Testis (tissue), 3 donors: ENCODE results near the gene PRSS27. TPM values are rescaled to one million over a fixed set of nuclear protein-coding genes. Genes with fewer than 3 reads are reported as not detected.

Experiments used
- DNase-seq: peaks from one replicate; pipeline ENCODE4 v3.0.0-alpha.2; 2019
- H3K27ac ChIP-seq, 2 donors: fragments of 200-600 bp; sonication (generic); one replicate each; pipeline ENCODE4 v1.5.1; 2019
- H3K27me3 ChIP-seq: fragments of 200-600 bp; sonication (generic); one replicate; pipeline ENCODE4 v1.5.1; 2019
- H3K36me3 ChIP-seq: fragments of 200-600 bp; sonication (generic); one replicate; pipeline ENCODE4 v1.5.1; 2017; ENCODE audit warnings: low read depth; ENCODE audit errors: missing control alignments
- H3K4me1 ChIP-seq: fragments of 200-600 bp; sonication (generic); one replicate; pipeline ENCODE4 v1.5.1; 2019
- H3K4me3 ChIP-seq, 2 donors: fragments of 200-600 bp; sonication (generic); one replicate each; pipeline ENCODE4 v1.5.1; 2017 to 2019
- H3K9me3 ChIP-seq: fragments of 200-600 bp; sonication (generic); one replicate; pipeline ENCODE4 v1.5.1; 2017
- CTCF ChIP-seq, 3 experiments: fragments of 450-650 bp in 2 of 3; fragments of 200-600 bp in 1 of 3; sonication (generic) in 1 of 3; IDR thresholded peaks; one replicate each; pipeline ENCODE4 v1.5.1; 2016 to 2019; ENCODE audit warnings: antibody characterized with exemption in 3 of 3, mild to moderate bottlenecking in 2 of 3, moderate library complexity in 1 of 3
- POLR2A ChIP-seq: fragments of 450-650 bp; IDR thresholded peaks from one replicate; pipeline ENCODE4 v1.6.1; 2017; ENCODE audit warnings: antibody characterized with exemption, mild to moderate bottlenecking, moderate library complexity
- WGBS, 2 donors: methylation state at CpG; one replicate each; pipeline ENCODE4 v1.1.5; 2018; 5-methylcytosine and 5-hydroxymethylcytosine counted together
- intact Hi-C: fragments of 100-400 bp; cut with DNase I; formaldehyde crosslinking; loops from one replicate; pipeline ENCODE4 v1.15.1; 2023; ENCODE audit warnings: low total_unique reads
- polyA plus RNA-seq: library from polyadenylated mRNA; stranded (reverse); fragments of 350-450 nt; fragmentation: Illumina TruSeq; extraction: RNeasy Lipid Tissue Mini Kit (QIAGEN cat#74804); gene quantifications from one replicate; pipeline ENCODE4 v1.2.3, GENCODE V29; 2014; ENCODE audit warnings: low read depth, low replicate concordance; ENCODE audit not compliant: insufficient read depth
- total RNA-seq, 2 donors: library from RNA; depleted of rRNA; stranded (reverse); fragments of >200 nt; gene quantifications; one replicate each; pipeline ENCODE4 v1.2.3, GENCODE V29; 2016

Gene PRSS27
- total and polyA plus RNA-seq, 3 donors from 2014 or later, result 4.3 to 6.7 (median 6.4) TPM

- TF ChIP-seq POLR2A, result no peak
- no peak for TF ChIP-seq CTCF (IDR thresholded peaks at IDR 0.05)
- H3K27ac ChIP-seq, result no peak overlapping the region
- intact Hi-C loops, result no loop called here
- 95 to 96% methylated on average over 9 of the region's 9 CpGs for WGBS, 2 donors
- no peak overlapping the region for H3K4me3 ChIP-seq
- no peaks in the 10 kb centered on the region for H3K9me3 ChIP-seq
- peaks cover 25% of the 10 kb centered on the region for H3K4me1 ChIP-seq
- no peak for DNase-seq
- H3K36me3 ChIP-seq, result peaks cover 3% of the 10 kb centered on the region
- H3K27me3 ChIP-seq, result no peaks in the 10 kb centered on the region
Observed at GRCh38 chr16:2764718-2765117, 44.7 kb upstream of the PRSS27 start.

- Histone ChIP-seq H3K4me3 (no peak overlapping the region), H3K4me1 (peaks cover 10% of the 10 kb centered on the region), H3K9me3 (no peaks in the 10 kb centered on the region), H3K36me3 (peaks cover 3% of the 10 kb centered on the region), H3K27ac (no peak overlapping the region), H3K27me3 (no peaks in the 10 kb centered on the region)
- DNase-seq, result no peak
- intact Hi-C loops, result no loop called here
- TF ChIP-seq CTCF (IDR thresholded peaks at IDR 0.05), result no peak
- TF ChIP-seq POLR2A, result no peak
- 97% methylated on average over 6 of the region's 6 CpGs for WGBS, 2 donors
Observed at GRCh38 chr16:2763173-2763572, 43.1 kb upstream of the PRSS27 start.

- Histone ChIP-seq H3K9me3 (no peaks in the 10 kb centered on the region), H3K4me1 (peaks cover 5% of the 10 kb centered on the region), H3K27me3 (no peaks in the 10 kb centered on the region), H3K36me3 (peaks cover 3% of the 10 kb centered on the region), H3K27ac (no peak overlapping the region), H3K4me3 (no peak overlapping the region)
- WGBS, 2 donors, result 97 to 98% methylated on average over 13 of the region's 13 CpGs
- TF ChIP-seq POLR2A, result no peak
- TF ChIP-seq CTCF (IDR thresholded peaks at IDR 0.05), result no peak
- no peak for DNase-seq
- intact Hi-C loops, result no loop called here
Observed at GRCh38 chr16:2762711-2763110, 42.7 kb upstream of the PRSS27 start.

GRCh38 chr16:2761886-2762583 is 42.0 kb upstream of the PRSS27 start:
- H3K36me3 ChIP-seq, result peaks cover 3% of the 10 kb centered on the region
- TF ChIP-seq CTCF (IDR thresholded peaks at IDR 0.05) (no peak), POLR2A (no peak)
- 97 to 98% methylated on average over 38 to 42 of the region's 42 CpGs for WGBS, 2 donors
- no peaks in the 10 kb centered on the region for H3K9me3 ChIP-seq
- H3K4me1 ChIP-seq, result no peaks in the 10 kb centered on the region
- intact Hi-C loops, result no loop called here
- H3K27ac ChIP-seq, result no peak overlapping the region
- no peak overlapping the region for H3K4me3 ChIP-seq
- H3K27me3 ChIP-seq, result no peaks in the 10 kb centered on the region
- no peak for DNase-seq

- H3K4me1 ChIP-seq, result no peaks in the 10 kb centered on the region
- intact Hi-C loops, result no loop called here
- H3K36me3 ChIP-seq, result peaks cover 3% of the 10 kb centered on the region
- TF ChIP-seq POLR2A, result no peak
- no peak for TF ChIP-seq CTCF (IDR thresholded peaks at IDR 0.05)
- no peak for DNase-seq
- H3K9me3 ChIP-seq, result no peaks in the 10 kb centered on the region
- H3K27me3 ChIP-seq, result no peaks in the 10 kb centered on the region
- no peak overlapping the region for H3K4me3 ChIP-seq
- 95 to 98% methylated on average over 10 of the region's 10 CpGs for WGBS, 2 donors
- H3K27ac ChIP-seq, result no peak overlapping the region
Observed at GRCh38 chr16:2761472-2761871, 41.4 kb upstream of the PRSS27 start.
